H9 (cell line): ENCODE measurements around the gene CDH1. TPM values are rescaled to one million over a fixed set of nuclear protein-coding genes. Genes with fewer than 3 reads are reported as not detected.

ENCODE experiments used
- DNase-seq: peaks from one replicate; pipeline ENCODE4 v3.0.0-alpha.2; 2017
- H2AFZ ChIP-seq: one replicate; pipeline ENCODE4 v1.6.1; 2013; ENCODE audit warnings: mild to moderate bottlenecking, low read length, control low read depth, moderate library complexity
- H2AK5ac ChIP-seq: 2 replicates; pipeline ENCODE4 v1.6.1; 2013; ENCODE audit warnings: low read length, control low read depth, mixed read lengths; ENCODE audit not compliant: insufficient read length
- H2BK120ac ChIP-seq: one replicate; pipeline ENCODE4 v1.6.1; 2013; ENCODE audit warnings: low read depth, mild to moderate bottlenecking, low read length, control low read depth, inconsistent platforms; ENCODE audit not compliant: poor library complexity, severe bottlenecking
- H2BK12ac ChIP-seq: 2 replicates; pipeline ENCODE4 v1.6.1; 2013; ENCODE audit warnings: low read length, control low read depth, mixed read lengths, low read depth; ENCODE audit not compliant: insufficient read length
- H2BK15ac ChIP-seq: 2 replicates; pipeline ENCODE4 v1.6.1; 2013; ENCODE audit warnings: low read depth, low read length, control low read depth
- H2BK20ac ChIP-seq: one replicate; pipeline ENCODE4 v1.6.1; 2013; ENCODE audit warnings: low read depth, mild to moderate bottlenecking, low read length, control low read depth, inconsistent platforms; ENCODE audit not compliant: poor library complexity, severe bottlenecking
- H2BK5ac ChIP-seq: 2 replicates; pipeline ENCODE4 v1.6.1; 2013; ENCODE audit warnings: low read length, control low read depth, mixed read lengths; ENCODE audit not compliant: insufficient read length
- H3K14ac ChIP-seq: 2 replicates; pipeline ENCODE4 v1.6.1; 2013; ENCODE audit warnings: low read length, control low read depth; ENCODE audit not compliant: insufficient read depth
- H3K18ac ChIP-seq: 2 replicates; pipeline ENCODE4 v1.6.1; 2013; ENCODE audit warnings: low read depth, mild to moderate bottlenecking, mixed read lengths, low read length, control low read depth; ENCODE audit not compliant: insufficient read length
- H3K23ac ChIP-seq: 2 replicates; pipeline ENCODE4 v1.6.1; 2013; ENCODE audit warnings: low read length, control low read depth, mixed read lengths, low read depth; ENCODE audit not compliant: insufficient read length
- H3K23me2 ChIP-seq: 2 replicates; pipeline ENCODE4 v1.6.1; 2013; ENCODE audit warnings: low read depth, mild to moderate bottlenecking, mixed read lengths, low read length, control low read depth; ENCODE audit not compliant: insufficient read length, poor library complexity, severe bottlenecking
- H3K27ac ChIP-seq: 2 replicates; pipeline ENCODE4 v1.5.1; 2013; ENCODE audit warnings: low read length, control low read depth, mixed read lengths, low read depth; ENCODE audit not compliant: insufficient read length
- H3K27me3 ChIP-seq: 2 replicates; pipeline ENCODE4 v1.6.1; 2013; ENCODE audit warnings: low read length, control low read depth, inconsistent platforms; ENCODE audit not compliant: insufficient read depth
- H3K4ac ChIP-seq: 2 replicates; pipeline ENCODE4 v1.6.1; 2013; ENCODE audit warnings: low read depth, mild to moderate bottlenecking, control low read depth, inconsistent platforms, low read length, moderate library complexity
- H3K4me1 ChIP-seq: 2 replicates; pipeline ENCODE4 v1.6.1; 2013; ENCODE audit warnings: low read length, control low read depth, inconsistent platforms; ENCODE audit not compliant: insufficient read depth
- H3K4me2 ChIP-seq: 2 replicates; pipeline ENCODE4 v1.6.1; 2013; ENCODE audit warnings: low read length, control low read depth, mixed read lengths; ENCODE audit not compliant: insufficient read length, insufficient read depth
- H3K56ac ChIP-seq: 2 replicates; pipeline ENCODE4 v1.6.1; 2013; ENCODE audit warnings: low read depth, mild to moderate bottlenecking, mixed read lengths, low read length, control low read depth; ENCODE audit not compliant: insufficient read length
- H3K79me1 ChIP-seq: 2 replicates; pipeline ENCODE4 v1.6.1; 2013; ENCODE audit warnings: low read depth, mild to moderate bottlenecking, moderate library complexity, low read length, control low read depth, inconsistent platforms; ENCODE audit not compliant: insufficient read depth, poor library complexity, severe bottlenecking
- H3K79me2 ChIP-seq: 2 replicates; pipeline ENCODE4 v1.6.1; 2013; ENCODE audit warnings: low read length, control low read depth, inconsistent platforms; ENCODE audit not compliant: insufficient read depth
- H3K9ac ChIP-seq: 2 replicates; pipeline ENCODE4 v1.6.1; 2013; ENCODE audit warnings: low read length, control low read depth, mixed read lengths; ENCODE audit not compliant: insufficient read length; ENCODE audit errors: extremely low read depth
- H3K9me3 ChIP-seq: one replicate; pipeline ENCODE4 v1.6.1; 2013; ENCODE audit warnings: low read depth, low read length, inconsistent platforms; ENCODE audit not compliant: control insufficient read depth
- H3T11ph ChIP-seq: one replicate; pipeline ENCODE4 v1.6.1; 2013; ENCODE audit warnings: mild to moderate bottlenecking, low read length, control low read depth, inconsistent platforms
- H4K20me1 ChIP-seq: one replicate; pipeline ENCODE4 v1.6.1; 2013; ENCODE audit not compliant: control insufficient read depth, insufficient read length, insufficient read depth
- H4K5ac ChIP-seq: 2 replicates; pipeline ENCODE4 v1.6.1; 2013; ENCODE audit warnings: low read depth, mild to moderate bottlenecking, mixed read lengths, low read length, control low read depth; ENCODE audit not compliant: insufficient read length
- H4K8ac ChIP-seq: replicated peaks from 2 replicates; pipeline ENCODE4 v1.6.1; 2013; ENCODE audit warnings: low read length, control low read depth, mixed read lengths, low read depth; ENCODE audit not compliant: insufficient read length
- H4K91ac ChIP-seq: 2 replicates; pipeline ENCODE4 v1.6.1; 2013; ENCODE audit warnings: low read depth, mild to moderate bottlenecking, moderate library complexity, mixed read lengths, low read length, control low read depth; ENCODE audit not compliant: insufficient read length
- H3K27ac Mint-ChIP-seq, 3 experiments: 2 replicates in 2 of 3; 3 replicates in 1 of 3; pipeline ENCODE4 v1.8.0; 2020 to 2021; ENCODE audit warnings: mixed read lengths in 3 of 3, mild to moderate bottlenecking in 1 of 3, moderate library complexity in 1 of 3
- H3K27me3 Mint-ChIP-seq: 2 replicates; pipeline ENCODE4 v1.8.0; 2021; ENCODE audit warnings: low read depth, mild to moderate bottlenecking, moderate library complexity, mixed read lengths
- H3K36me3 Mint-ChIP-seq, 3 experiments: 2 replicates in 2 of 3; 3 replicates in 1 of 3; pipeline ENCODE4 v1.8.0; 2020 to 2021; ENCODE audit warnings: low read depth in 3 of 3, mixed read lengths in 3 of 3; ENCODE audit not compliant: insufficient read depth in 1 of 3
- H3K4me1 Mint-ChIP-seq, 2 experiments: 2 replicates each; pipeline ENCODE4 v1.8.0; 2020; ENCODE audit warnings: mixed read lengths in 2 of 2
- H3K4me3 Mint-ChIP-seq, 2 experiments: 2 replicates in 1 of 2; 3 replicates in 1 of 2; pipeline ENCODE4 v1.8.0; 2020 to 2021; ENCODE audit warnings: mild to moderate bottlenecking in 2 of 2, mixed read lengths in 2 of 2, moderate library complexity in 1 of 2
- H3K9me3 Mint-ChIP-seq, 2 experiments: 2 replicates in 1 of 2; 3 replicates in 1 of 2; pipeline ENCODE4 v1.8.0; 2020; ENCODE audit warnings: mild to moderate bottlenecking in 2 of 2, mixed read lengths in 2 of 2, moderate library complexity in 1 of 2
- CTCF ChIP-seq: fragments of 200-600 bp; sonication (generic); conservative IDR thresholded peaks from 3 replicates; pipeline ENCODE4 v1.8.0; 2021; ENCODE audit warnings: antibody characterized with exemption, mild to moderate bottlenecking
- WGBS: extraction: QIAGEN DNeasy Blood & Tissue Kit; methylation state at CpG from one replicate; pipeline ENCODE4 v1.1.7; 2013; ENCODE audit warnings: missing lambda C conversion rate, low lambda C conversion rate, mixed read lengths; ENCODE audit not compliant: insufficient read length; ENCODE audit errors: extremely low coverage; 5-methylcytosine and 5-hydroxymethylcytosine counted together
- total RNA-seq: library from RNA; stranded (reverse); gene quantifications from 2 replicates; pipeline ENCODE4 v1.2.1, GENCODE V29; 2021

CDH1 gene
- total RNA-seq, 1 experiment from 2014 or later, result 237 TPM

- no peak overlapping the region for H3K27ac Mint-ChIP-seq
- Histone ChIP-seq H4K8ac (no peak overlapping the region), H3T11ph (no peak overlapping the region), H3K4me2 (no peak overlapping the region), H3K14ac (no peak overlapping the region), H2AFZ (no peak overlapping the region), H2BK15ac (no peak overlapping the region), H3K27me3 (no peaks in the 10 kb centered on the region), H2BK12ac (no peak overlapping the region), H2BK5ac (no peak overlapping the region), H2BK120ac (no peak overlapping the region), H3K23ac (no peak overlapping the region), H3K27ac (no peak overlapping the region), H3K18ac (no peak overlapping the region), H3K9ac (no peak overlapping the region), H3K4ac (no peak overlapping the region), H3K9me3 (no peaks in the 10 kb centered on the region), H3K79me2 (no peaks in the 10 kb centered on the region), H2AK5ac (no peak overlapping the region), H4K91ac (no peak overlapping the region), H3K23me2 (no peaks in the 10 kb centered on the region), H4K20me1 (no peaks in the 10 kb centered on the region), H3K4me1 (no peaks in the 10 kb centered on the region), H3K79me1 (peaks cover 5% of the 10 kb centered on the region), H4K5ac (no peak overlapping the region), H3K56ac (no peak overlapping the region), H2BK20ac (no peak overlapping the region)
- H3K36me3 Mint-ChIP-seq, result peaks cover 35 to 79% (median 76%) of the 10 kb centered on the region in 3 experiments
- DNase-seq, result no peak
- H3K27me3 Mint-ChIP-seq, result no peaks in the 10 kb centered on the region
- no peak for TF ChIP-seq CTCF
- H3K4me1 Mint-ChIP-seq, result peaks cover 12 to 13% of the 10 kb centered on the region in 2 experiments
- WGBS, result no CpG with 5 or more reads among the region's 2 CpGs
- no peak overlapping the region for H3K4me3 Mint-ChIP-seq
- H3K9me3 Mint-ChIP-seq, result no peaks in the 10 kb centered on the region
Observed at GRCh38 chr16:68806422-68806821, 69.3 kb downstream of the CDH1 start.
